Raji (cell line): ENCODE measurements around the gene TACC3.

ENCODE experiments used
- POLR2A ChIP-seq: IDR thresholded peaks from 2 replicates; pipeline ENCODE4 v1.6.1; 2011; ENCODE audit warnings: low read depth, low read length, control low read depth; ENCODE audit not compliant: insufficient read depth

Gene TACC3

GRCh38 chr4:1792158-1792831, 71.0 kb downstream of the TACC3 start:
- TF ChIP-seq POLR2A, result no peak

GRCh38 chr4:1792832-1793495, 71.6 kb downstream of the TACC3 start, which contains the start of gene FGFR3:
Gene FGFR3 (plus strand): TSS chr4:1793293. CDS start chr4:1793935, 642 bp downstream.
- TF ChIP-seq POLR2A, result no peak

GRCh38 chr4:1793496-1793840, 72.1 kb downstream of the TACC3 start:
- no peak for TF ChIP-seq POLR2A

GRCh38 chr4:1793940-1794808, 72.9 kb downstream of the TACC3 start:
- no peak for TF ChIP-seq POLR2A
